Heart left ventricle (tissue), 16 donors: Measurements from ENCODE around the gene SLC27A2. TPM values are rescaled to one million over a fixed set of nuclear protein-coding genes. Genes with fewer than 3 reads are reported as not detected.

ENCODE experiments used
- ATAC-seq, 4 donors: fragments of 200-7000 bp; cut with Tn5 transposase; one replicate each; pipeline ENCODE4 v1.9.1; 2020 to 2022; ENCODE audit warnings: moderate library complexity in 4 of 4, mild to moderate bottlenecking in 3 of 4, moderate number of reproducible peaks in 1 of 4
- DNase-seq, 5 donors: peaks; one replicate each; pipeline ENCODE4 v3.0.0-alpha.2; 2020
- H3K27ac ChIP-seq, 12 donors: fragments of 200-600 bp; sonication (generic) in 4 of 12; one replicate each; pipeline versions ENCODE4 v1.5.0 to v1.8.0; 2016 to 2022; ENCODE audit warnings: mild to moderate bottlenecking in 2 of 12
- H3K27me3 ChIP-seq, 9 donors: fragments of 200-600 bp; sonication (generic) in 2 of 9; one replicate each; pipeline versions ENCODE4 v1.5.1 to v1.8.0; 2016 to 2022; ENCODE audit warnings: mild to moderate bottlenecking in 3 of 9
- H3K36me3 ChIP-seq, 9 donors: fragments of 200-600 bp; sonication (generic) in 2 of 9; one replicate each; pipeline versions ENCODE4 v1.5.0 to v1.8.0; 2018 to 2022; ENCODE audit warnings: mild to moderate bottlenecking in 2 of 9
- H3K4me1 ChIP-seq, 12 donors: fragments of 200-600 bp; sonication (generic) in 4 of 12; one replicate each; pipeline versions ENCODE4 v1.5.0 to v1.8.0; 2016 to 2022; ENCODE audit warnings: mild to moderate bottlenecking in 3 of 12
- H3K4me3 ChIP-seq, 12 donors: fragments of 200-600 bp; sonication (generic) in 4 of 12; one replicate each; pipeline versions ENCODE4 v1.5.0 to v1.8.0; 2017 to 2022; ENCODE audit warnings: mild to moderate bottlenecking in 9 of 12, moderate library complexity in 4 of 12
- H3K9me3 ChIP-seq, 12 donors: fragments of 200-600 bp; sonication (generic) in 4 of 12; one replicate each; pipeline versions ENCODE4 v1.5.0 to v1.8.0; 2016 to 2022; ENCODE audit warnings: mild to moderate bottlenecking in 1 of 12
- CTCF ChIP-seq, 12 donors: fragments of 200-600 bp; sonication (generic) in 4 of 12; IDR thresholded peaks; one replicate each; pipeline versions ENCODE4 v1.5.0 to v1.8.0; 2018 to 2022; ENCODE audit warnings: antibody characterized with exemption in 12 of 12, mild to moderate bottlenecking in 5 of 12
- POLR2A ChIP-seq, 2 donors: fragments of 450-650 bp; IDR thresholded peaks; one replicate each; pipeline ENCODE4 v1.6.1; 2017; ENCODE audit warnings: antibody characterized with exemption in 2 of 2, mild to moderate bottlenecking in 2 of 2, moderate library complexity in 2 of 2
- WGBS, 4 donors: extraction: QIAGEN DNeasy Blood & Tissue Kit in 2 of 4; methylation state at CpG; one replicate each; pipeline versions ENCODE4 v1.1.5 to v1.1.7; 2013 to 2018; 5-methylcytosine and 5-hydroxymethylcytosine counted together
- intact Hi-C, 10 donors: fragments of 100-400 bp; cut with DNase I; formaldehyde crosslinking; loops; one replicate each; pipeline versions ENCODE4 v1.11.1 to v1.14.2; 2022
- polyA plus RNA-seq, 2 donors: library from polyadenylated mRNA; stranded (reverse); fragments of 200-250 nt; gene quantifications; one replicate each; pipeline ENCODE4 v1.2.3, GENCODE V29; 2013
- total RNA-seq, 9 donors: library from RNA; depleted of rRNA in 2 of 9; stranded (reverse); fragments of >200 nt in 2 of 9; fragmentation: NEBNext Ultra II Directional in 3 of 9; extraction: Animal tissue kit (Norgen Biotek cat#: 25700) in 3 of 9; gene quantifications; one replicate each; pipeline versions ENCODE4 v1.1.0 to v1.2.4, GENCODE V29; 2016 to 2023
- donor health status: ischemic (EF 13 %, LVEDD 7.1; RV severe dilation, severe dysfunction).
- donor health status: healthy with polysubstance abuse.
- donor health status: DM: no; HTN: yes; CAD: no.
- donor health status: DM: no; HTN: no; CAD: no.
- donor health status: ischemic (EF 25% LVEDD 6.9; RV normal size, moderate dysfunction).
- donor health status: ischemic (EF 25% LVEDD 5.7; RV mildly dilated, moderate dysfunction).
- donor health status: healthy.
- donor health status: DM: yes; HTN: yes; CAD: no.
- donor health status: ischemic (EF 35%, LVEDD 5.7; RV mildly dilated, moderate dysfunction).
- donor health status: nonischemic (EF 11% LVEDD 7.7; RV severe dilation, severe dysfunction).
- donor health status: DM: yes; HTN: yes; CAD: no.
- donor health status: PGD.
- donor health status: ischemic (EF 29% LVEDD 5.4; RV normal size, mild dysfunction).
- donor health status: nonischemic (EF 23%, LVEDD 6.1; RV moderate dilation, normal function).

The SLC27A2 gene
- total and polyA plus RNA-seq, 11 donors, result 0.04 to 0.29 (median 0.12) TPM; not detected in 8

- no peak overlapping the region for H3K4me3 ChIP-seq
- 78 to 87% (median 80%) methylated on average over 5 of the region's 5 CpGs for WGBS, 4 donors
- H3K4me1 ChIP-seq, result peaks cover 0 to 9% (median 0%) of the 10 kb centered on the region in 12 donors
- H3K27me3 ChIP-seq, result no peaks in the 10 kb centered on the region
- TF ChIP-seq CTCF (IDR thresholded peaks at IDR 0.05) (no peak), POLR2A (IDR thresholded peaks at IDR 0.05) (no peak)
- ATAC-seq (no peak), DNase-seq (no peak)
- no peak overlapping the region for H3K27ac ChIP-seq
- no peaks in the 10 kb centered on the region for H3K9me3 ChIP-seq
- intact Hi-C loops, result no loop called here
- peaks cover 0 to 43% (median 16%) of the 10 kb centered on the region in 9 donors for H3K36me3 ChIP-seq
Observed at GRCh38 chr15:50281427-50281826, 99.4 kb downstream of the SLC27A2 start.

Other genes with a start within 250 kb of the SLC27A2 start
- gene ATP8B4, start 63.0 kb upstream of the SLC27A2 start, total RNA-seq, result 10 to 100 TPM in 1 of 9 donors, 1 to 10 TPM in 8; 1.5 to 14.7 (median 2.5) TPM
- 1 to 10 TPM in 1 of 2 donors, under 1 TPM in 1; 0.51 to 1.2 TPM for gene ATP8B4, start 63.0 kb upstream of the SLC27A2 start, polyA plus RNA-seq
- gene HDC, start 83.5 kb downstream of the SLC27A2 start, total RNA-seq, result under 1 TPM in 7 of 9 donors, not detected in 2; 0.18 to 0.97 (median 0.46) TPM
- gene HDC, start 83.5 kb downstream of the SLC27A2 start, polyA plus RNA-seq, result under 1 TPM in 1 of 2 donors, not detected in 1; 0.19 TPM
- 10 to 100 TPM in 3 of 9 donors, 1 to 10 TPM in 6; 7.0 to 14.2 (median 9.6) TPM for gene GABPB1, start 173.0 kb downstream of the SLC27A2 start, total RNA-seq
- gene GABPB1, start 173.0 kb downstream of the SLC27A2 start, polyA plus RNA-seq, result 1 to 10 TPM; 3.6 to 9.8 TPM
- 10 to 100 TPM; 28.0 to 53.3 (median 42.1) TPM for gene USP8, start 242.2 kb downstream of the SLC27A2 start, total RNA-seq
- gene USP8, start 242.2 kb downstream of the SLC27A2 start, polyA plus RNA-seq, result 10 to 100 TPM; 12.6 to 34.9 TPM